GM08714 (cell line): Measurements from ENCODE around the gene TTC21A.

Experiments
- H3K4me3 ChIP-seq: fragments of 200-500 bp; sonication (Bioruptor generic); 2 replicates; pipeline ENCODE4 v1.5.1; 2014; ENCODE audit warnings: mild to moderate bottlenecking, low read length, inconsistent platforms
- ZNF274 ChIP-seq: IDR thresholded peaks from 2 replicates; pipeline ENCODE4 v1.6.1; 2012; ENCODE audit warnings: mild to moderate bottlenecking, low read depth, low read length

Gene TTC21A

GRCh38 chr3:39185326-39185958 lies 78.0 kb downstream of the TTC21A start:
- TF ChIP-seq ZNF274, result no peak
- no peak overlapping the region for H3K4me3 ChIP-seq

GRCh38 chr3:39185959-39186691 lies 78.6 kb downstream of the TTC21A start:
- no peak overlapping the region for H3K4me3 ChIP-seq
- TF ChIP-seq ZNF274, result no peak

- H3K4me3 ChIP-seq, result no peak overlapping the region
- no peak for TF ChIP-seq ZNF274
Measured at GRCh38 chr3:39186692-39187151, 79.2 kb downstream of the TTC21A start.

GRCh38 chr3:39187372-39188155 lies 80.1 kb downstream of the TTC21A start:
- H3K4me3 ChIP-seq, result no peak overlapping the region
- TF ChIP-seq ZNF274, result no peak
